Stimulated activated naive CD8-positive, alpha-beta T cell treated with anti-CD3 and anti-CD28 coated beads, Interleukin-15, Interleukin-2, amounts not matched to agents 100 U/mL and 50 U/mL, for 24 hours (primary cell): ENCODE data around the gene PLA2G6.

Experiments
- ATAC-seq: fragments of 150-1000 bp; cut with Tn5 transposase; one replicate; pipeline ENCODE4 v1.10.0; 2021
- DNase-seq: peaks from one replicate; pipeline ENCODE4 v3.0.0; 2021

Gene PLA2G6

GRCh38 chr22:38181453-38182200, at the start of gene PLA2G6:
PLA2G6 (minus strand) TSS chr22:38181830; CDS start chr22:38169426, 12,404 bp downstream.
- peak; percentile 95 for ATAC-seq
- peak; percentile 99 for DNase-seq

GRCh38 chr22:38230916-38231315, 49.3 kb upstream of the PLA2G6 start:
- ATAC-seq (no peak), DNase-seq (no peak)

GRCh38 chr22:38230108-38230825, 48.6 kb upstream of the PLA2G6 start:
- peak; percentile 40 for DNase-seq

GRCh38 chr22:38228873-38229740, 47.5 kb upstream of the PLA2G6 start:
- no peak for DNase-seq
- ATAC-seq: no peak

More at GRCh38 chr22:38230108-38230825, 48.6 kb upstream of the PLA2G6 start:
- ATAC-seq: no peak

- DNase-seq (no peak), ATAC-seq (no peak)
Observed at GRCh38 chr22:38228326-38228872, 46.8 kb upstream of the PLA2G6 start.

GRCh38 chr22:38226853-38227649, 45.4 kb upstream of the PLA2G6 start:
- DNase-seq (no peak), ATAC-seq (no peak)

GRCh38 chr22:38223289-38223960, 41.8 kb upstream of the PLA2G6 start:
- DNase-seq: no peak
- ATAC-seq: no peak

- ATAC-seq: no peak
Observed at GRCh38 chr22:38222797-38223119, 41.1 kb upstream of the PLA2G6 start.

GRCh38 chr22:38221908-38222796, 40.5 kb upstream of the PLA2G6 start:
- ATAC-seq (no peak), DNase-seq (no peak)

More at GRCh38 chr22:38222797-38223119, 41.1 kb upstream of the PLA2G6 start:
- no peak for DNase-seq

GRCh38 chr22:38221407-38221806, 39.8 kb upstream of the PLA2G6 start:
- no peak for ATAC-seq
- no peak for DNase-seq

- no peak for ATAC-seq
- no peak for DNase-seq
Observed at GRCh38 chr22:38220653-38221386, 39.2 kb upstream of the PLA2G6 start.

GRCh38 chr22:38220163-38220562, 38.5 kb upstream of the PLA2G6 start:
- ATAC-seq (no peak), DNase-seq (no peak)

- no peak for DNase-seq
- no peak for ATAC-seq
Observed at GRCh38 chr22:38219632-38220031, 38.0 kb upstream of the PLA2G6 start.

GRCh38 chr22:38218661-38219622, 37.3 kb upstream of the PLA2G6 start:
- DNase-seq: peak; percentile 53

GRCh38 chr22:38215156-38216038, 33.8 kb upstream of the PLA2G6 start:
- DNase-seq (no peak), ATAC-seq (no peak)

More at GRCh38 chr22:38218661-38219622, 37.3 kb upstream of the PLA2G6 start:
- ATAC-seq: peak; percentile 40

- peak; percentile 69 for DNase-seq
Observed at GRCh38 chr22:38214302-38215056, 32.8 kb upstream of the PLA2G6 start.

More at GRCh38 chr22:38214302-38215056, 32.8 kb upstream of the PLA2G6 start:
- no peak for ATAC-seq
